ENCODE data around the gene HSPBP1.
A peak's percentile ranks its signal among the peaks of the same experiment; 100 is the strongest.

Gene HSPBP1, protein sequence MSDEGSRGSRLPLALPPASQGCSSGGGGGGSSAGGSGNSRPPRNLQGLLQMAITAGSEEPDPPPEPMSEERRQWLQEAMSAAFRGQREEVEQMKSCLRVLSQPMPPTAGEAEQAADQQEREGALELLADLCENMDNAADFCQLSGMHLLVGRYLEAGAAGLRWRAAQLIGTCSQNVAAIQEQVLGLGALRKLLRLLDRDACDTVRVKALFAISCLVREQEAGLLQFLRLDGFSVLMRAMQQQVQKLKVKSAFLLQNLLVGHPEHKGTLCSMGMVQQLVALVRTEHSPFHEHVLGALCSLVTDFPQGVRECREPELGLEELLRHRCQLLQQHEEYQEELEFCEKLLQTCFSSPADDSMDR

DNA sequence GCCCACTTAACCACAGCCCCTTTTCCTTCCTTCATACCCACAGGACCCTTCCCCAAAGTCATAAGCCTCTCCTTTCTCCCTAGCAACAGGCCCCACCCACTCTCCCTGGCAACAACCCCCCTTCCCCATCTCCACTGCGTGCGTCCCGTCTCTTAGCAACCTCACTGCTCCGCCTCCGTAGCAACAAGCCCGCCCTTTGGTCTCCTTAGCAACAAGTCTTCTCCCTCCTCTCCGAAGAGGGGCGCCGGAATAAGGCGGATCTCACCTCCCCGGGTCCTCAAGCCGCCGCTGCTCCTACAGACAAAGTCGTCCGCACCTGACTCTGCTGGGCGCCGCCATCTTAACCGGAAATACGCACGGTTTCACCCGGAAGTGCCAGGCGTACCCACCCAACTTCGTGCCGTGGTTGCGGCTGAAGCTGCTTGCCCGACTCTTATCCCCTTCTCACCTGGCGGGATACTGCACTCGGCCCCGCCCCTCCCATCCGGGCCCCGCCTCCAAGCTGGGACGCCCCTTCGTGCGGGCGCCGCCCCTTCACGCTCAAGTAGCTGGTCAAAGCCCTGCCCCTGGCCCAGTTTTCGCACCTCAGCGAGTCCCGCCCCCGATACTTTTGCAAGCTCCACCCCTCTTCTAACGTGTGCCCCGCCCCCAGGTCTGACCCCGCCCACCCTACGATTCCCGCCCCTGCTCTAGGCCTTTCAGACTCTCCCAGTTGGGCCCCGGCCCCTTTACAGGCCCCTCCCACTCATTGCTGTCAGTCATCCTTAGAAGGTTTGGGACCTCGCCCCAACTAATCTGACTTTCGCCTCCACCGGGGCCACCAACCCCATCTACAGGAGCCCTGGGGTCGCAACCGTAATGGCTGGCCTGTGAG, at the start of gene HSPBP1:
Gene HSPBP1, minus strand, starts transcription at position 341 of the 874 bp plus-strand sequence. CDS start 502 bp downstream, outside the sequence.
- DNase-seq = peak; percentile 78 to 82

GRCh38 chr19:55328774-55329318, 48.9 kb upstream of the HSPBP1 start:
- peak; percentile 27 to 66 for DNase-seq

DNA sequence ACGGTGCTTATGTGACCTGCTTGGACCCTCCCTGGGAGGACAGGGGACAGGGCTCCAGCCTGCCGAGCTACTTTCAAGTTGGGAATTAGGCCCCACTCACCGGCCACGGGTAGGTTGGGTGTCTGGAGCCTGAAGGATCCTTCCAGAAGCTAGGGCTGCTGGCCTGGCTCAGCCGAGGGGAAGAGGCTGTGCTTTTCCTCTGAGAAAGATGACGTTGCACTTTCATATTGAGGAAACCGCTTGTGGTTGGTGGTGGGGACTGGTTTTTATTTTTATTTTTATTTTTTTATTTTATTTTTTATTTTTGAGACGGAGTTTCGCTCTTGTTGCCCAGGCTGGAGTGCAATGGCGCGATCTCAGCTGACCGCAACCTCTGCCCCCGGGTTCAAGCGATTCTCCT, 45.3 kb upstream of the HSPBP1 start, which contains the start of gene TMEM150B:
Gene TMEM150B, minus strand, starts transcription at position 170 of the 400 bp plus-strand sequence. CDS start 4,305 bp downstream, outside the sequence.
- DNase-seq = peak; percentile 73 to 77

GRCh38 chr19:55324662-55325061, 44.8 kb upstream of the HSPBP1 start:
- DNase-seq = peak in 1 of 2 donors; percentile 60

GRCh38 chr19:55322204-55322885, 42.4 kb upstream of the HSPBP1 start:
- DNase-seq = no peak

DNA sequence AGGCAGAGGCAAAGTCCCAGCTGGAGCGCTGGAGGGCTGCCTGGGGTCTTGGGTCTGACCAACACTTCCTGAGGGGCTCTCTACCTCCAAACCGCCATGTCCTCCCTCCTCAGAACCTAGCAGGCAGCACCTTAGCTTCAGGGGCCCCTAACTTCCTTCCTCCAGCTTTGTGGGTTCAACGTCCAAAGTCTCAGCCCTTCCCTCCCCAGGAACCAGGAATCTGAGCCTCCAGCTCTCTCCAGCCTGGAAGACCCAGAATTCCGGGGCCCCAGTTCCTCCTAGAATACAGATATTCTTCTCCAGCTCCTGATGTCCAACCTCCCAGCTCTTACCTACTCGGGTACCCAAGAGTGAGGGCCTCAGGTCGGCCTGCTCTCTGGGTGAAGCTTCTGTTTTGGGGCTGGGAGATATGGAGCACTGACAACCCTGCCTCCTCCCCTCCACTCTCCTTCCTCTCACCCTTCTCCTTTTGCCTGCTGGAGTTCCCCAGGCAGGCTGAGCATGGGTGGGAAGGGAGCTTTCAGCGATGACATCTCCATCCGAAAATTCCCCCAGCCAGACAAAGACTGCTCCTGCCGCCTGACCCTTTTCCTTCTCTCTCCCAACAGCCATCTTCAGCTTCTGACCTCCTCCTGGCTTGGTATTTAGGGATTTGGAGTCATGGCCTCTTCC, 41.7 kb upstream of the HSPBP1 start:
- DNase-seq = peak; percentile 77 to 87

DNA sequence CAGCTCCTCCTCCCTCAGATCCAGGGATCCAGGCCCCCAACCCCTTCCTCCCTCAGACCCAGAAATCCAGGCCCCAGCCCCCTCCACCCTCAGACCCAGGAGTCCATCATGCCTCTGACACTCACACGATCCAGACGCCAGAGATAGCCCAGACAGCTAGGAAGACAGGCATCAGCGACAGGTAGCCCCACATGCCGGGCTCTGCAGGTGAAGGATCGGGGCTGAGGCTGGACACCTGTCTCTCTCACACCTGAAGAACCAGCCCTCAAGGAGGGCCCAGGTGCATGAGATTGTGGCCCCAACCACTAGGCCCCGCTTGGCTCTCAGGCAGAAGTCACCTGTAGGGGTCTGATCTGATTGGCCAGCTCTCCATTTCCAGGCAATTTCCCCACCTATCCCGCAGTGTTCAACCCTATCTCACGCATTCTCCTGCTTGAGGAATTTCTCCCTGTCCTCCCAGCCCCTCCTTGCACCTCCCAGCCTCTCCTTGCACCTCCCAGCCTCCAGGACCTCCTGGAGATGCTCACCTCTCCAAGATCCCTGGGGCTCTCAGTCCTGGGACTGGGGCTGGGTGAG, 41.0 kb upstream of the HSPBP1 start:
- no peak for DNase-seq

DNA sequence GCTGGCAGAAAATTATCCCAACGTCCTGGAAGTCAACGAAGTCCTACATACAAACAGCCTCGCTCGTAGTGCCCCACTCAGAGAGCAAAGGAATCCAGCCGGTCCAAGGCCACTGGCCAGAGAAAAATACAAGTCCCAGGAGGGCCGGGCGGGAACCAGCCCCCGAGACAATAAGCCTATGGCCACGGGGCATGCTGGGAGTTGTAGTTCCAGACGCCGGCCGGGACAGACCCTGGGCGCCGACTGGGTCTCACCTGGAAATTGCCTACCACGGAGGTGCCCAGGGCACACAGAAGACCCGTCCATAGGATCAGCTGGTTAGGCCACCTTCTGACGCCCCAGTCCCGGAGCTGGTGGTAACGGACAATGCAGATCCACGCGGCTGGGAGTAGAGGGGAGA, 39.9 kb upstream of the HSPBP1 start:
- DNase-seq = no peak

- DNase-seq = no peak
These were observed 36.7 kb upstream of the HSPBP1 start for GRCh38 chr19:55316646-55317045.

DNA sequence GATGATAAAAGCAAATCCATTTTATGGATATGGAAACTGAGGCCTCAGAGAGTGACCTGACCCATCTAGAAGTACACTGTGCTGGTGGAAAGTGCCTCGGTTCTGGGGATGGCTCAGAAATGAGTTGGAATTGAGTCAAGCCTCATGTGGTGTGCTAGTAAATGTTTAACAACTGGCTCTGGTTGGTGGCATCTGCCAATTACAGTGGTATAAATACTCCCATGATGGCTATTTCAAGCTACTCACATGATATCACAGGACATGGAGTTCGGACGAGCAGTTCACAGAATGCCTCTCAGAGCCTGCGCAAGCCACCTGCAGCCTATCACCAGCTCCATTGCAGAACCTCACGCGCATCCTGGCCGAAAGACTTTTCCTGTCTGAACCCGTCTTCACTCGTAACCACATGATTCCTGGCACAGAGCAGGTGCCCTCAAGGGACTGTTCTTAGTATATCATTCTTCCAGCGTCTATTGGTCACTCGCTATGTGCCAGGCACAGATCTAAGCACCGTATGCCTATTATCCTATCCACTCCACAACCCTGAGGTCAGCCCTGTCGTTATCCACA, 36.1 kb upstream of the HSPBP1 start:
- no peak for DNase-seq

GRCh38 chr19:55314396-55314795, 34.5 kb upstream of the HSPBP1 start:
- no peak for DNase-seq

- no peak for DNase-seq
These were observed 33.0 kb upstream of the HSPBP1 start for GRCh38 chr19:55312621-55313512.

DNA sequence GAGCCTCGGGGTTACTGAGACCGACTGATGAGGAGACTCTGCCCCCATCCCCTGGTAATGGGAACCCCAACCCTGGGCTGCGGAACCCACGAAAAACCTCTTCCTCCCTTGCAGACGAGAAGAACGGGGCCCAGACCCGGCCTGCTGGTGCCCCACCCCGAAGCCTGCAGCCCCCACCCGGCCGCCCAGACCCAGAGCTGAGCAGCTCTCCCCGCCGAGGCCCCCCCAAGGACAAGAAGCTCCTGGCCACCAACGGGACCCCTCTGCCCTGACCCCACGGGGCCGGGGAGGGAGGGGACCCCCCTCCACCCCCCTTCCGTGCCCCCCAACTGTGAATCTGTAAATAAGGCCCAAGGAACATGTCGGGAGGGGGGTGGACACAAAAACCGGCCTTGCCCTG, 31.9 kb upstream of the HSPBP1 start:
- DNase-seq = no peak

- DNase-seq = no peak
These were observed 31.5 kb upstream of the HSPBP1 start for GRCh38 chr19:55311397-55311796.

GRCh38 chr19:55310498-55310897, 30.6 kb upstream of the HSPBP1 start:
- DNase-seq = no peak

DNA sequence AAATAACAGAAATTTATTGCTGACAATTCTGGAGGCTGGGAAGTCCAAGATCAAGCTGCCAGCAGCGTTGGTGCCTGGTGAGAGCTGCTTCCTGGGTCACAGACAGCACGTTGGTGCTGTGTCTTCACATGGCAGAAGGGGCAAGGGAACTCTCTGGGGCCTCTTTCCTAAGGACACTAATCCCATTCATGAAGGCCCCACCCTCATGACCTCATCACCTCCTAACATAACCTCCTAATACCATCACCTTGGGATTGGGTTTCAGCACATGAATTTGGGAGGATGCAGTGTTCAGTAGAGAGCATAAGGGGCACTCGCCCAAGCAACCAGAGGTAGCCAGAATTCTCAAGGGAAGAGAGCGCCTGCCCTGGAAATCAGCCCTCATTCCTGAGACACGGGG, 29.5 kb upstream of the HSPBP1 start:
- no peak for DNase-seq

DNA sequence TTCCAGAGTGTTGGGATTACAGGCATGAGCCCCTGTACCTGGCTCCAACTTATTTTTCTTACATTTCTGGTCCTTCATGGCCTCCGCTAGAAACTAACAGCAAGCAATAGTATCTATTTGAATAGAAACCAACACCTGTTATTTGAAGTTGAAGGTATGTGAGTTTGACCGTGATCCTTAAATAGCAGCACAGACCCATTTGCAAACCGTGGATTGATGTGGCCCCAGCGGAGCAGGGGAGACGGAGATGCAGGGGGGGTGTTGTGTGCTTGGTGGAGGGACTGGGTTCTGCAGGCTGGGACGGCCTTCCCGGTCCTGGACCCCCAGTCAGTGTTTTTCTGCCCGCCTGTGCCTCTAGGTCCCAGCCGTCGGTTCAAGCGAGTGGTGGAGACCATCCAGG, 28.4 kb upstream of the HSPBP1 start:
- DNase-seq = no peak

DNA sequence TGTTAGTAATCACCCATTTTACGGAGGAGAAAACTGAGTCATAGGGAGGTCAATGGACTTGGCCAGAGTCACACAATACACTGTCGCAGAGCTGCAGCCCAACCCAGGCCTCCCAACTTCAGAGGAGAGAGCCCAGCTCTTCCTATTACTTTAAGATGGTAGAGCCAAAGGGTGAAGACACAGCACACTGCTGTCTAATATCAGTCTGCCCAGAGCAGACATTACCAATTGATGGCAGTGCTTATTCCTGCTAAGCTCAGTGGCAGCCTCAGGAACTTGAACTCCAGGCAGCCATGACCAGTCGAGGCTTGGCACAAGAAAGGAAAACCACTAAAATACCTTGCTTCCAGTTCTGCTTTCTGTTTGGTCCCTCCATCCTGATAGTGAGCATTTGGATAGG, 26.8 kb upstream of the HSPBP1 start:
- no peak for DNase-seq

GRCh38 chr19:55305983-55306562, 26.2 kb upstream of the HSPBP1 start:
- DNase-seq = no peak

- DNase-seq = peak in 1 of 2 donors; percentile 53
These were observed 25.6 kb upstream of the HSPBP1 start for GRCh38 chr19:55305491-55305890.
